ENCODE results near the gene XIAP. TPM values are rescaled to one million over a fixed set of nuclear protein-coding genes. Genes with fewer than 3 reads are reported as not detected.
"Not testable (repeated sequence)": the region's sequence is repeated elsewhere in the genome, so short reads cannot be mapped to it uniquely, and the experiment has no call there.

The XIAP gene
- total RNA-seq, result 10 to 100 TPM; 81.0 to 89.0 TPM
- long read RNA-seq, full-length matches to known transcripts, result 10 of 29 reads
- long read RNA-seq, partial matches to known transcripts, result 0 of 29 reads
- long read RNA-seq, other reads (novel, unspliced or antisense), result 19 of 29 reads

DNA sequence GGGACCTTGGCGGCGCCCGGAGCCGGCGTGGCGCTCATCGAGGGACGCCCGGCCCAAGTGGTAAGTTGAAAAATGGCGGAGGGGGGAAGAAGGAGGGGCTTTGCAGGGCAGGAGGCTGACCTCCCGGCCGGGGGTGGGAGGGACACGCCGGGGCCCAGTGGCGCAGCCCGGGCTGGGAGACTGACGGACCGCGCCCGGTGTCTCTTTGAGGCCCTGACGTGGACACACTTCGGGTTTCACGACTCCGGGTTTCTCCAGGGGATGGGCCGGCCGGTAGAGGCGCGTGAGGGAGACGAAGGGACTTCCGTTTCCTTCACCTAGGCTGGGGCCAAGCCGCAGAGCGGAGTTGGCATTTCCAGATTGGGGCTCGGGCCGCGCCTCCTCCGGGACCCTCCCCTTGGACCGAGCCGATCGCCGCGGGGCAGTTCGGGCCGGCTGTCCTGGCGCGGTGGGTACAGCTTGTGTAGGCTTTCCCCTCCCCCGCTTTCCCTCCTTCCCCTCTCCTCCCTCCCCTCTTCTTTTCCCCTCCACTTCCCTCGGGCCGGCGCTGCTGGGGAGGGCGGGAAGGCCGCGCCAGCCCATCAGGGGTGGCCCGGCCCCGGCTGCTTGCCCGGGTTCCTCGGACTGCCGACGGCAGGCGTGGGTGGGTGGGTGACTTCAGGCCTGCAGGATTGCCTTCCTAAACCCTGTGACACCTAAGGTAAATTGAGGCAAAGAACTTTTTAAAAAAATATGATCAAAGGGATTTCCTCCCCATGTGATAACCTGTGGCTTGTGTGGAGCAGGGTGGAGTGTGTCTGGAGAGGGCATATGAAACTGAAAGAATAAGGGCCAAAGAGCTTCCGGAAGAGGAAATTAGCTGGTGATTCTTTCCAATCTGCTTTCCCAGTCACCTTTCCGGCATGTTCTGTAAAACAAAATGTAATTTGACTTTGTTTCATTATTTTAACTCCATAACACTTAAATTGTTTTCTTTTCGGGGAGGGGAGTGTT, at the start of gene XIAP:
Gene XIAP (plus strand): TSS at position 208 of the 993 bp plus-strand sequence. CDS start 25,610 bp downstream, outside the sequence.
- intact Hi-C loops (cut with DNase I, micrococcal nuclease), result no loop called here
- DNase-seq (peak; percentile 79 to 84), ATAC-seq (peak; percentile 88)

DNA sequence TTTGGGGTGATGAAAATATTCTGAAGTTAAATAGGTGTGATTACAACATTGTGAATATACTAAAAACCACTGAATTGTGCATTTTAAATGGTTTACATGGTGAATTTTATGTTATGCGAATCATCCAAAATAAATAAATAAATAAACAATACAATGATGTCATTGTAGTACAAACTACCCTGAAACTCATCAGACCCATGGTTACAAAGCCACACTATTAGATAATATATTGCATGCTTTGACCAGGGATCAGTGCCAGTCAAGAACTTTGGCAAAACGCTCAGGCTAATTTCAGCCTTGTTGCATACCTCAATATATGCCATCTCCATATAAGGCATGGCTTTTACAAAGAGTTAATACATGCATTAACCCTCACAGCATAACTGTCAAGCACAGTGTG, 45.5 kb upstream of the XIAP start:
- no peak for DNase-seq
- intact Hi-C loops (cut with DNase I, micrococcal nuclease), result no loop called here
- no peak for ATAC-seq

DNA sequence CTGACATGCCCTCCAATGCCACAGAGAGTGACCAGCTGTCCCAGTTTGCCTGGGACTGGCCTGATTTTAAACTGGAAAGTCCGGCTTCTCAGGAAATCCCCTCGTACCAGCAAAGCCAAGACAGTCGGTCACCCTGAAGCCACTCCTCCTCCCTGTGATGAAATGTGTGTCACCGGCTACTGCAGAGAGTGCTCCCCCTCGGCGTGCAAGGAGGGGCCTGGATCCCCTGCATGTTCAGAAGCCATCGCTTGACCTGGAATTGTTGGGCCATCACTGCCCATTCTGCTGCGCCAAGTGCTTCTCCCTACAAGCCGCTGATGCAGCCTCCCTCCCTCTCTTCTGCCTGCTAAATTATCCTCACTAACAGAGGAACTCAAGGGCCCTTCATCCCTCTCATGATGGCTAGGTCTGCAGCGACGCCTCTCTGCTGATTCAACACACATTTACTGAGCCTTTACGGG, 44.9 kb upstream of the XIAP start:
- DNase-seq; ATAC-seq; intact Hi-C loops (cut with DNase I, micrococcal nuclease): not testable (repeated sequence)

DNA sequence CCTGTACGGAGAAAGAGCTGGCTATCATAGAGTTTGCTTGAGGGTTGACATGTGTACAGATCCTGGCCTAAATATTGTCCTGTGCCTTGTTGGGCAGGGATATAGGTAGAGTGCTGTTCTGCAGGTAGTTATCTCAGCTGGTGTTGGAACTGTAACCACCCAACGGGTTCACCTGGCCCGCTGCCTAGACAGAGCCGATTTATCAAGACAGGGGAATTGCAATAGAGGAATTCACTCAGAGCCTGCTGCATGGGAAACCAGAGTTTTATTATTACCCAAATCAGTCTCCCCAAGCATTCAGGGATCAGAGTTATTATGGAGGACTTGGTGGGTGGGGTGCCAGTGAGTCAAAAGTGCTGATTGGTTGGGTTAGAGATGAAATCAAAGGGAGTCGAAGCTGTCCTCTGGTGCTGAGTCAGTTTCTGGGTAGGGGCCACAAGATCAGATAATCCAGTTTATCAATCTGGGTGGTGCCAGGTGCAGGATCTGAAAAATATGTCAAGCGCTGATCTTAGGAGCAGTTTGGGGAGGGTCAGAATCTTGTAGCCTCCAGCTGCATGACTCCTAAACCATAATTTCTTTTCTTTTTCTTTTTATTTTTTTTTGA, 42.5 kb upstream of the XIAP start:
- ATAC-seq (peak; percentile 66), DNase-seq (peak; percentile 36 to 64)
- intact Hi-C loops (cut with DNase I, micrococcal nuclease), result no loop called here

DNA sequence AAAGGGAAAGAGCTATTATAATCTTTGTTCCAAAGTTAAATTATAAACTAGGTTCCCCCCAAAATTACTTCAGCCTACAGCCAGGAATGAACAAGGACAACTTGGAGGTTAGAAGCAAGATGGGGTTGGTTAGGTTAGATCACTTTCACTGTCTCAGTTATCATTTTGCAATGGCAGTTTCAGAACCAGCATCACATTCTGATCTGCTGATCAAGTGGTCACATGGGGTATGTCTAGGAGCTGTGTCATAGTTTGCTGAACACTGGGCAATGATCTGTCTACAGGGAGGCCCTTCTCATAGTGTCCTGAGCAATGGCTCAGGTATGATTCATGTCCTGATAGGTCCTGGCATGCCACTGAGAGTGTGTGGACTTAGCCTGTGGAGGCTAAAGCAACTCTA, 41.6 kb upstream of the XIAP start:
- intact Hi-C loops (cut with DNase I, micrococcal nuclease), result no loop called here
- DNase-seq (no peak), ATAC-seq (peak; percentile 30)

DNA sequence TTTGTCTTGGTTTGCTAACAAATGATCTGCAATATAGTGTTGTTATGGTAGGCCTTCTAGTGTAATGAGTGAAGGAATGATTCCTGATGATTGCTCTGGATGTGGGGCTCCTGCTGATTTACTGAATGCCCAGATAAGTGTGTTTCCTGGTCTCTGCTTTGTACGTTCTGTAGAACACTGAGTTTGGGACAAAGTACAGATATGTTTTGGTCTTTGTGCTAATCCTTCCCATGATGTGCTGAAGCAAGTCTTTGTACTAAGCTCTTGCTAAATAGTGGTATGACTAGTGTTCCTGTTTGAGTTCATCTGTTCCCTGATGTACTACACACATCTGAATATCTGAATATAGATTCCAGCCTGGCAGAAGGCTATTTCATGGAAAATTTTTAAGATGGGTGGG, 36.9 kb upstream of the XIAP start:
- DNase-seq, result no peak
- intact Hi-C loops (cut with DNase I, micrococcal nuclease), result no loop called here

DNA sequence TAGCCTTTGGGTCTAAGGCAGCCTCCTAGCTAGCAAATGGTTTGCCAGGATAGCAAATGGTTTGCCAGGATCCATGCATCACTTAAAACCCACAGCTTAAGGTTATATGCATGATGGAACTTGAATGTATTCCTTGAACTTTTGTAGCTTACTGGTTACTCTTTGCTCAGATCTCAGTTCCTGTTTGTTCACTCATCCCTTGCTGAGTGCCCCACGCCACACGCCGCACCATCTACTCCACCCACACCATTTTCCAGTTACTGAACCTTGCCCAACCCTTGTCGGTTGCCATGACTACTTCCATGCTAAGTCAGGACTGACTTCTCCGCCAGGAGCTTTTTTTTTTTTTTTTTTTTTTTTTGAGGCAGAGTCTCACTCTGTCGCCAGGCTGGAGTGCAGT, 29.5 kb upstream of the XIAP start:
- peak; percentile 67 to 82 for DNase-seq
- peak; percentile 95 for ATAC-seq
- intact Hi-C loops (cut with DNase I, micrococcal nuclease), result no loop called here

More for the DNA sequence above, 36.9 kb upstream of the XIAP start:
- ATAC-seq, result peak; percentile 34

DNA sequence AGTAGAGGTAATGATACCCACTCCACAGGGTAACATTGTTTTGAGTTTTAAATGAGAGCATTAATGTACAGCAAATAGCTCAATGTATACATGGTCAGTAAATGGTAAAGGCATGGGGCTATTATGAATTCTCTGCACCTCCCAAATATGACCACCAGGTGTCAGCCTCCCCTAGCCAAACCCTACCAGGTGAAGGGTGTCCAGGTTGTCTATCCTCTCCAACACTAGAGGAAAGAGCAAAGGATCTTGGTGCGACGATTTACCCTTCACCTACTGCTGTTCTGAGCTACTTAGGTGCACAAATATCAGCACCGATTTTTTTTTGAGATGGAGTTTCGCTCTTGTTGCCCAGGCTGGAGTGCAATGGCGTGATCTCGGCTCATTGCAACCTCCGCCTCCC, 26.5 kb upstream of the XIAP start:
- DNase-seq (peak in 1 of 2 donors; percentile 66), ATAC-seq (peak; percentile 69)
- intact Hi-C loops (cut with DNase I, micrococcal nuclease), result no loop called here

DNA sequence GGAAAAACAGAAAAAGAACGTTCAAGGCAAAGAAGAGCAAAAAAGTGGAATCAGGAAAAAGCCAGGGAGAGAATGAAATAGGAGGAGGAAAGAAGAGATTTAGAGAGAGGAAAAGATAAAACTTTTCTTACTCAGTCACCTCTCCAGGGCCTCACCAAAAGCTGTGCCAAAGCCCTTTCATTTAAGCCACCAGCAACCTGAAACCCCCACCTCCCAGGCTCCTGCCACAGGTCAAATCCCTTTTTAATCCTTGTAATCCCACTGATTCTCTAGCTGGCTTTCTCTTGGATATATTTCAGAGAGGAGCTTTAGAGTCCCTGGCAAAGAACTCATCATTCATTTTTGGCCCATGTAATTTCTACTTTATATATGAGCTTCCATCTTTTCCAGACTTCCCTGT, 25.7 kb upstream of the XIAP start:
- intact Hi-C loops (cut with DNase I, micrococcal nuclease), result no loop called here
- no peak for DNase-seq
- ATAC-seq, result no peak

DNA sequence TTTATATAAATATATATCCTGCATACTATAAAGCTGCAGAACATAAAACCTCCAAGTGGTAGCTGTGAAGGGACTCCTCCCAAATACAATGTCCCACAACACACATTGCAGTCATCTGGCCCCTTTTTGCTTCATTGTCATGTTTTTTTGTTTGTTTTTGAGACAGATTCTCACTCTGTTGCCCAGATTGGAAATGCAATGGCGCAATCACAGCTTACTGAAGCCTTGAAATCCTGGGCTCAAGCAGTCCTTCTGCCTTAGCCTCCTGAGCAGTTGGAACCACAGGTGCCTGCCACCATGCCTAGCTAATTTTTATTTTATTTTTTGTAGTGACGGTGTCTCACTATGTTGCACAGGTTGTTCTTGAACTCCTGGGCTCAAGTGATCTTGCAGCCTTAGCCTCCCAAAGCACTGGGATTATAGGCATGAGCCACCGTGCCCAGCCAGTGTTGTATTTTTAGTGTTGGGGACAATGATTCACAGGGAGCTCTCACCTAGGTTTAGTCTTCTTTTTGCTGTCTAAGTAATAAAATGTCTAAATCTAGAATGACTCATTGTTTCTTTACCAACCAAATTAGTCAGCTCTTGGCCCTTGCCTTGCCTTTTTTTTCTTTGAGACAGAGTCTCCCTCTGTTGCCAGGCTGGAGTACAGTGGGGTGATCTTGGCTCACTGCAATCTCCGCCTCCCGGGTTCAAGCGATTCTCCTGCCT, 24.0 kb upstream of the XIAP start:
- ATAC-seq (peak; percentile 72), DNase-seq (no peak)
- intact Hi-C loops (cut with DNase I, micrococcal nuclease), result no loop called here

DNA sequence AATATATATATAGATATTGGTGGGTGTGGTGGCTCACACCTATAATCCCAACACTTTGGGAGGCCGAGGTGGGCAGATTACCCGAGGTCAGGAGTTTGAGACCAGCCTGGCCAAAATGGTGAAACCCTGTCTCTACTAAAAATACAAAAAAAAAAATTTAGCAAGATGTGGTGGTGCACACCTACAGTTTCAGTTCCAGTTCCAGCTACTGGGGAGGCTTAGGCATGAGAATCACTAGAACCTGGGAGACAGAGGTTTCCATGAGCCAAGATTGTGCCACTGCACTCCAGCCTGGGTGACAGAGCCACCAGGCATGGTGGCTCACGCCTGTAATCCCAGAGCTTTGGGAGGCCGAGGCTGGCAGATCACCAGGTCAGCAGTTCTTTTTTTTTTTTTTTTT, 14.7 kb upstream of the XIAP start:
- intact Hi-C loops (cut with DNase I, micrococcal nuclease); ATAC-seq; DNase-seq: not testable (repeated sequence)

DNA sequence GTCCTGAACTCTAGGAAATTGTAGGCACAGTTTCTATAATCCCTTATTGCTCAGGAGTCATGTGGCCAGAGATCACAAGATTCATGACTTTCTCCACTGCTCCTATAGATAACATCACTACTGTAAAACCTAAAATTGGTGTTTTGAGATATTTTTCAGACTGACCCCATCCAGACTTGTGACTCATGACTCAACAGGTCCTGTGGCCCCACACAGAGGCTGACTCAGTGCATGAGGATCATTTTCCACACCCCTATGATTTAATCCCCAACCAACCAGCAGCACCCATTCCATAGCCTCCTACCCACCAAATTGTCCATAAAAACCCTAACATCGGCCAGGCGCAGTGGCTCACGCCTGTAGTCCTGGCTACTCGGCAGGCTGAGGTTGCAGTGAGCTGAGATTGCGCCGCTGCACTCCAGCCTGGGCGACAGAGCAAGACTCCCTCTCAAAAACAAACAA, 13.2 kb upstream of the XIAP start:
- intact Hi-C loops (cut with DNase I, micrococcal nuclease), result no loop called here
- ATAC-seq (no peak), DNase-seq (no peak)

DNA sequence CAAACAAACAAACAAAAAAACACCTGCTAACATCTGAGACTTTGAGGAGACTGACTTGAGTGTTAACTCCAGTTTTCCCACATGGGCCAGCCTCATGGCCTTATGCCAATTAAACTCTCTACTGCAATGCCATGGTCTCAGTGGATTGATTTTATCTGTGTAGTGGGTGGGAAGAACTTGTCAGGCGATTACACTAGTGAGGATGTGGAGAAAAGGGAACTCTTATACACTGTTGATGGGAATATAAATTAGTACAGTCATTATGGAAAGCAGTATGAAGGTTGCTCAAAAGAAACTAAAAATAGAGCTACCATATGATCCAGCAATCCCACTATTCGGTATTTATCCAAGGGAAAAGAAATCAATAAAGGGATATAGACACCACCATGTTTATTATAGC, 12.8 kb upstream of the XIAP start:
- ATAC-seq, result no peak
- DNase-seq, result no peak
- intact Hi-C loops (cut with DNase I, micrococcal nuclease), result no loop called here

DNA sequence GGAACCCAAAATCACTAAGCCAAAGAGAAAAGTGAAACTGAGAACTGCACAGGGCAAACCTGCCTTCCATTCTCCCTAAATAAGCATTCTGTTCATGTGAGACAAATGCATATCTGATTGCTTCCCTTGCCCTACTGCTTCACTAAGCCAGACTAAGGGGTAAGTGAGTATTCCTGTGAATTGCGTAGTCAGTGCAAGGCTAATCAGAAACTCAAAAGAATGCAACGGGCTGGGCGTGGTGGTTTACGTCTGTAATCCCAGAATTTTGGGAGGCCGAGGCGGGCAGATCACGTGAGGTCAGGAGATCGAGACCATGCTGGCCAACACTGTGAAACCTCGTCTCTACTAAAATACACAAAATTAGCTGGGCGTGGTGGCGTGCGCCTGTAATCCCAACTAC, 10.8 kb upstream of the XIAP start:
- ATAC-seq (no peak), DNase-seq (no peak)
- intact Hi-C loops (cut with DNase I, micrococcal nuclease), result no loop called here

DNA sequence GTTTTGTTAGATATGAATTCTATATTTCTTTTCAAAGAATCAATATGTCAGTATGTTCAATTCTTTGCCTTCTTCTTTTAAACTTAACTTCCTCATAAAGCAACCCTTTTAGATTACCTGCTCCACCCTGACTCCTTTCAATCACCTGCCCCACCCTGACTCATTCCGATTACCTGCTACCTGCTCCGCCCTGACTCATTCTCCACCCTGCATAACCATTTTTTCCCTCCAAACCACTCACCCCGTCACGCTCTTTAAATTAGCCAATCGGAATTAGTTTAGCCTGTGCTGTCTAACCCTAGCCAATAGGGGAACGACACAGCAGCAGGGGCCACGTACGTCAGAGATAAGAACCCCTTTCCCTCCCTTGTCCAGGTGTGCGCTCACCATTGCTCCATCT, 9.9 kb upstream of the XIAP start:
- DNase-seq (peak in 1 of 2 donors; percentile 40), ATAC-seq (peak; percentile 74)
- intact Hi-C loops (cut with DNase I, micrococcal nuclease), result not testable (repeated sequence)

DNA sequence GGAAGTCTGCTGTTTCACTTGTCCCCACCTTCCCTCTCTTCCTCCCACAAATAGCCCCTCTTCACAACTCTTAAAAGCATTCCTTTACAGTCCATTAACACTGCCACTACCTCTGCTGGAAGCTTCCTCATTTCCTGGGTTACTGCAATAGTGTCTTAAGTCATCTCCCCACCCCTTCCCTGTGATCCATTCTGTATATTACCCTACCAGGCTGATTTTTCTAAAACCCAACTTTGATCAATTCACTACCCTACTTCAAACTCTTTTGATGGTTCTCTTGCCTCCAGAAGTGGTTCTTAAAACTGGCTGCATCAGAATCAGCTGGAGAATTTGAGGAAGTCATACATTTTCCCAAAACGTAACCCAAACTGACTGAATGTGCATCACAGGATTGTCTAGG, 8.8 kb upstream of the XIAP start:
- intact Hi-C loops (cut with DNase I, micrococcal nuclease), result no loop called here
- ATAC-seq (peak; percentile 69), DNase-seq (no peak)

DNA sequence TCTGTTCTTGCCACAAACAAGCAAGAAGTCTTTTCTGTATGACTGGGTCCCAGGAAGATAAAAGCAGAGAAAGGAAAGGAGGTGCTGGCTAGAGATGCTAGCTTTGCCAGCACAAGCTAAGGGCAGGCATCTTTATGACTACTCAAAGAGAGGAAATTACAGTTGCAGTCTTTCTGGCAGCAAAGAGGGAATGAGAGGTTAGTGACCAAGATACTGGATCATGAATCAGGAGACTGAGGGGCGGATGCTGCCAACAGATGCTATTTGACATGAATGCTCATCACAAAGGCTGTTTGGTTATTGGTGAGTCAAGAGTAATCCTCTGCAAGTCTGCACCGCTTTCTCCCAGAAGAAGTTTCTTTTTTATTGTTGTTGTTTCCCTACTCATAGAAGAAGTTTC, 5.5 kb upstream of the XIAP start:
- no peak for ATAC-seq
- DNase-seq, result no peak
- intact Hi-C loops (cut with DNase I, micrococcal nuclease), result no loop called here

DNA sequence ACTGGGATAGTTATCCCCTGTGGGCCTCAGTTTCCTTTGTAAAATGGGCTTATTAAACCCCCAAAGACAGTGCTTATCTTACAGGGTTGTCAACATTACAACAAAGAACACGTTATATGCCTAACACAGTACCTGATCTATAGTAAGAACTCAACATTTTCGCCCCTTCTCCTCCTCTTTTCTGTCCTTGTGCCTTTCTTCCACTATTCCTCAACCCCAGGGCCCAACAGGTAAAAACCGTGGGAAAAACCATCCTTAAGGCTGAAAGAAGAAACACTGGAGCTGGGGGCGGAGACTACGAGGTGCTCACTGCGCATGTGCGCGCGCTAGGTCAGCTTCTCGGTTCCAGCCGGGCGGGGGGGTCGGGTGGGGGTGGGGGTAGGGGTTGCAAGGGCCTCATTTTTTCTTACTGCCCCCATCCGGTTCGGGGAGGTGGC, 426 bp upstream of the XIAP start:
- peak; percentile 65 for ATAC-seq
- intact Hi-C loops (cut with DNase I, micrococcal nuclease), result no loop called here
- peak in 1 of 2 donors; percentile 80 for DNase-seq

DNA sequence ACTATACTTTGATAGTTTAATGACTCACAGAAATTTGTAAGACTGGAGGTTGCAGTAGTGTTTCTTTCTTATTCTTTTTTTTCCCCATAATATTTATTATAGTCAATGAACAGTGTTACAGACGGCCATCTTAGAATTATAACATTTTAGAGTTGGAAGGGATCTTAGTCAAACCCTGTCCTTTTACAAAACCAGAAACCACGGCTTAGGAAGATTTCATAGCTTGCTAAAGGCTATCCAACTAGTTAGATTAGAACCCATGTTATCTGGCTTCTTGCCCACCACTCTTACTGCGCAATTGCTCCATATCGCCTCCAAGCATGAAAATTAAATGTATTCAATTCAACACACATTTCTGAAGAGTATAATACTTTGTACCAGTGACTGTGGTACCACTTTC, 1.1 kb downstream of the XIAP start:
- ATAC-seq (no peak), DNase-seq (no peak)
- intact Hi-C loops (cut with DNase I, micrococcal nuclease), result no loop called here
